Kidney (tissue), 14 donors: Measurements from ENCODE around the gene GSTM4. TPM values are rescaled to one million over a fixed set of nuclear protein-coding genes. Genes with fewer than 3 reads are reported as not detected.

Source experiments
- DNase-seq, 5 donors: peaks; one replicate each; pipeline ENCODE4 v3.0.0-alpha.2; 2013 to 2020
- FAIRE-seq: peaks from 2 replicates; lab custom pipeline; 2012; peaks lifted over from hg19 to GRCh38; lab: Jason Lieb, UNC
- H3K27ac ChIP-seq, 2 donors: one replicate each; pipeline ENCODE4 v1.7.0; 2013; ENCODE audit warnings: low read depth in 2 of 2, low read length in 2 of 2, inconsistent platforms in 1 of 2
- H3K27me3 ChIP-seq: one replicate; pipeline ENCODE4 v1.7.1; 2013; ENCODE audit warnings: low read length, inconsistent platforms; ENCODE audit not compliant: control insufficient read depth, insufficient read depth
- H3K36me3 ChIP-seq, 3 donors: one replicate each; pipeline versions ENCODE4 v1.7.0 to v1.7.1; 2013; ENCODE audit warnings: low read length in 3 of 3, control low read depth in 1 of 3, inconsistent platforms in 1 of 3; ENCODE audit not compliant: insufficient read depth in 3 of 3, control insufficient read depth in 2 of 3
- H3K4me1 ChIP-seq, 3 donors: one replicate each; pipeline versions ENCODE4 v1.7.0 to v1.7.1; 2013; ENCODE audit warnings: low read length in 3 of 3, inconsistent platforms in 1 of 3, low read depth in 1 of 3; ENCODE audit not compliant: control insufficient read depth in 2 of 3, insufficient read depth in 2 of 3
- H3K4me3 ChIP-seq, 3 donors: one replicate each; pipeline versions ENCODE4 v1.7.0 to v1.8.1; 2013; ENCODE audit warnings: low read length in 3 of 3, control low read depth in 1 of 3, inconsistent platforms in 1 of 3
- H3K9ac ChIP-seq, 3 donors: one replicate each; pipeline versions ENCODE4 v1.7.0 to v1.7.1; 2013; ENCODE audit warnings: low read length in 3 of 3, control low read depth in 1 of 3, inconsistent platforms in 1 of 3
- H3K9me3 ChIP-seq, 3 donors: one replicate each; pipeline versions ENCODE4 v1.7.0 to v1.7.1; 2013; ENCODE audit warnings: low read length in 3 of 3, control low read depth in 1 of 3, inconsistent platforms in 1 of 3; ENCODE audit not compliant: control insufficient read depth in 2 of 3, insufficient read depth in 1 of 3
- CTCF ChIP-seq: IDR thresholded peaks from 3 replicates; pipeline ENCODE4 v1.5.1; 2012; ENCODE audit warnings: mild to moderate bottlenecking, moderate library complexity, borderline replicate concordance; ENCODE audit not compliant: insufficient read depth; ENCODE audit errors: extremely low read depth
- intact Hi-C: fragments of 100-400 bp; cut with DNase I; formaldehyde crosslinking; loops from one replicate; pipeline ENCODE4 v1.11.1; 2022
- polyA plus RNA-seq: library from polyadenylated mRNA; stranded (reverse); fragments of 350-450 nt; fragmentation: Illumina TruSeq; extraction: RNeasy Lipid Tissue Mini Kit (QIAGEN cat#74804); gene quantifications from one replicate; pipeline ENCODE4 v1.2.3, GENCODE V29; 2014; ENCODE audit warnings: low read depth, low replicate concordance; ENCODE audit not compliant: insufficient read depth
- total RNA-seq: library from RNA; stranded (reverse); fragmentation: NEBNext Ultra II Directional; extraction: Animal tissue kit (Norgen Biotek cat#: 25700); gene quantifications from one replicate; pipeline ENCODE4 v1.2.1, GENCODE V29; 2021
- donor health status: control.
- donor health status: control.
- donor health status: control.
- donor health status: control.
- donor health status: control.
- donor health status: DM: yes; HTN: yes; CAD: no.
- donor health status: Normal renal cell carcinoma (clear cell type).

The GSTM4 gene
- total and polyA plus RNA-seq, 2 donors from 2014 or later = 34.0 to 117 TPM

GRCh38 chr1:109664671-109665070 is 8.8 kb downstream of the GSTM4 start:
- FAIRE-seq (no peak), DNase-seq (no peak)
- intact Hi-C loops = no loop called here
- peaks cover 0 to 9% (median 2%) of the 10 kb centered on the region in 3 donors for H3K36me3 ChIP-seq
- no peaks in the 10 kb centered on the region for H3K27me3 ChIP-seq
- peaks cover 2 to 11% (median 3%) of the 10 kb centered on the region in 3 donors for H3K4me1 ChIP-seq
- H3K9ac ChIP-seq = no peak overlapping the region
- no peak overlapping the region for H3K4me3 ChIP-seq
- no peak overlapping the region for H3K27ac ChIP-seq
- H3K9me3 ChIP-seq = no peaks in the 10 kb centered on the region
- TF ChIP-seq CTCF = no peak

GRCh38 chr1:109667452-109668122 is 11.7 kb downstream of the GSTM4 start, which contains the start of gene GSTM2:
Gene GSTM2 (plus strand): TSS chr1:109668057. CDS start chr1:109668116, 59 bp downstream.
- Histone ChIP-seq H3K9ac (peak within 1 kb of the TSS in 2 of 3 donors; percentile 25 to 49), H3K4me1 (peaks cover 0 to 5% (median 2%) of the 10 kb centered on the region in 3 donors), H3K27me3 (no peaks in the 10 kb centered on the region), H3K36me3 (no peaks in the 10 kb centered on the region), H3K4me3 (peak within 1 kb of the TSS; percentile 50 to 65 (median 53)), H3K27ac (no peak within 1 kb of the TSS), H3K9me3 (no peaks in the 10 kb centered on the region)
- FAIRE-seq = no peak
- no peak for TF ChIP-seq CTCF
- intact Hi-C loops = no loop called here
- DNase-seq = peak; percentile 95 to 98 (median 96)

GRCh38 chr1:109668123-109668775 is 12.3 kb downstream of the GSTM4 start:
- Histone ChIP-seq H3K9me3 (no peaks in the 10 kb centered on the region), H3K4me3 (peak overlapping the region; percentile 50 to 65 (median 53)), H3K27me3 (no peaks in the 10 kb centered on the region), H3K4me1 (peaks cover 0 to 5% (median 2%) of the 10 kb centered on the region in 3 donors), H3K36me3 (no peaks in the 10 kb centered on the region), H3K27ac (no peak overlapping the region), H3K9ac (peak overlapping the region in 2 of 3 donors; percentile 25 to 46)
- TF ChIP-seq CTCF = no peak
- FAIRE-seq = no peak
- intact Hi-C loops = no loop called here
- peak in 2 of 5 donors; percentile 28 to 61 for DNase-seq
